ENCODE data around the gene RNF133. TPM values are rescaled to one million over a fixed set of nuclear protein-coding genes. Genes with fewer than 3 reads are reported as not detected.

The RNF133 gene, protein sequence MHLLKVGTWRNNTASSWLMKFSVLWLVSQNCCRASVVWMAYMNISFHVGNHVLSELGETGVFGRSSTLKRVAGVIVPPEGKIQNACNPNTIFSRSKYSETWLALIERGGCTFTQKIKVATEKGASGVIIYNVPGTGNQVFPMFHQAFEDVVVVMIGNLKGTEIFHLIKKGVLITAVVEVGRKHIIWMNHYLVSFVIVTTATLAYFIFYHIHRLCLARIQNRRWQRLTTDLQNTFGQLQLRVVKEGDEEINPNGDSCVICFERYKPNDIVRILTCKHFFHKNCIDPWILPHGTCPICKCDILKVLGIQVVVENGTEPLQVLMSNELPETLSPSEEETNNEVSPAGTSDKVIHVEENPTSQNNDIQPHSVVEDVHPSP
- 0.29 and 0.49 TPM in 2 replicates for total RNA-seq (2014; rRNA removed; shearing (Covaris generic))

DNA sequence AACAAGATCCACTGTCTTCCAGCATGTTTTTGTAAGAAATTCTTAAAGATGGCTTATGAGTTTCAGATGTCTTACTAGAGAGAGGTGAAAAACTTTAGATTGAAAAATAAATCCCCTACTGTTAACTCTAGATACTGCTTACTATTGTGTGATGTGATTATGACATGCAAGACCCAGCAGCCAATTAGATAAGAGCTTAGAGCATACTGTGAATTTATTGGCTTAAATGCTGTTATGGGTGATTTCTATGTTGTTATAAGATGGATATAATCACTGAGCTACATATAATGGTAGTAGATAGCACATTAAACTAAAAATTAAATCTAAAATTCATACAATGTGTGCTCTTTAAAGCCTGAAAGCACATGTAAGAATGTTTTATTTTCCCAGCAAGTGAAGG, at the start of gene RNF133:
TSS of gene RNF133 (minus strand) at position 101 of the 400 bp plus-strand sequence. CDS start 199 bp downstream, outside the sequence.

DNA sequence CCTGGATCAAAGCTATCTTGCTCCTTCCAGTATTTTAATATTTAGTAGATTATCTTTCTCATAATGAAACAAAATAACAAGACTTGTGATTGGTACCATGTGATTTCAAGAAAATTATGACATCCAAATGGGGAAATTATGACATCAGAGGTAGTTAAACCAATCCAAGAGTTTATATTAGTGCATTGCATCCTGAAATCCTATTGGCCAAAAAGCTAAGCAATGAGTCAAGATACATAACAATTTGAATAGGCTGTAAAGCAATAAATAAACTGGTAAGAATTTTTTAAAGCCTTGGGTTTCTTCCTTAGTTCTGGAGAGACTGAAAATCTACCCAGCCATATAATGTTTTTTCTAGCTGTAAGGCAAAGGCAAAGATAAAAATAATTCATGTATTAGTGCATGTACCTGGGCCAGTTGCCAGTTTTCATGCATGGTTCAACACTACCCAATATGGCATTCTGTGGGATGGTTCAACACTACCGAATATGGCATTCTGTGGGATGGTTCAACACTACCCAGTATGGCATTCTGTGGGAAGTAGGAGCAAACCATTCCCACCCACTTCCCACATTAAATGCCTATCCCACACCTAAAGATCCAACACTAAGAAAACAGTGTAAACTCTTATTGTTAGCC, 4.1 kb upstream of the RNF133 start, which contains the start of gene RNF148:
TSS of gene RNF148 (minus strand) at position 51 of the 639 bp plus-strand sequence. CDS start 172 bp downstream, outside the sequence.

Small RNA genes lying within 50 kb of the gene (small RNA-seq; reads per million reads assigned to genes)
- gene AC006463.1: not detected

Other genes with a start within 250 kb of the RNF133 start
- gene RNF148, start 3.8 kb upstream of the RNF133 start, total RNA-seq (2014; rRNA removed; shearing (Covaris generic)): 0.87 and 1.1 TPM in 2 replicates
- gene CADPS2, start 187.3 kb upstream of the RNF133 start, total RNA-seq (2014; rRNA removed; shearing (Covaris generic)): 14.3 and 14.6 TPM in 2 replicates

Measured in A375 (cell line).